Fibroblast of pulmonary artery (primary cell): Measurements from ENCODE around the gene FTO.

Experiments
- DNase-seq: peaks from one replicate; pipeline ENCODE4 v3.0.0-alpha.2; 2010; ENCODE audit warnings: low read depth
- H3K4me3 ChIP-seq: replicated peaks from 2 replicates; pipeline ENCODE4 v1.5.1; 2011; ENCODE audit warnings: low read depth, mild to moderate bottlenecking, control low read depth, low read length, moderate library complexity
- TF ChIP-seq, protein P1 (sequence below): IDR thresholded peaks from 2 replicates; pipeline ENCODE4 v1.5.1; 2011; ENCODE audit warnings: mild to moderate bottlenecking, control low read depth, low read length, inconsistent platforms; ENCODE audit errors: missing control alignments

The FTO gene

GRCh38 chr16:53827741-53828140 lies 123.8 kb downstream of the FTO start:
- DNase-seq: peak; percentile 11
- TF ChIP-seq, protein P1, sequence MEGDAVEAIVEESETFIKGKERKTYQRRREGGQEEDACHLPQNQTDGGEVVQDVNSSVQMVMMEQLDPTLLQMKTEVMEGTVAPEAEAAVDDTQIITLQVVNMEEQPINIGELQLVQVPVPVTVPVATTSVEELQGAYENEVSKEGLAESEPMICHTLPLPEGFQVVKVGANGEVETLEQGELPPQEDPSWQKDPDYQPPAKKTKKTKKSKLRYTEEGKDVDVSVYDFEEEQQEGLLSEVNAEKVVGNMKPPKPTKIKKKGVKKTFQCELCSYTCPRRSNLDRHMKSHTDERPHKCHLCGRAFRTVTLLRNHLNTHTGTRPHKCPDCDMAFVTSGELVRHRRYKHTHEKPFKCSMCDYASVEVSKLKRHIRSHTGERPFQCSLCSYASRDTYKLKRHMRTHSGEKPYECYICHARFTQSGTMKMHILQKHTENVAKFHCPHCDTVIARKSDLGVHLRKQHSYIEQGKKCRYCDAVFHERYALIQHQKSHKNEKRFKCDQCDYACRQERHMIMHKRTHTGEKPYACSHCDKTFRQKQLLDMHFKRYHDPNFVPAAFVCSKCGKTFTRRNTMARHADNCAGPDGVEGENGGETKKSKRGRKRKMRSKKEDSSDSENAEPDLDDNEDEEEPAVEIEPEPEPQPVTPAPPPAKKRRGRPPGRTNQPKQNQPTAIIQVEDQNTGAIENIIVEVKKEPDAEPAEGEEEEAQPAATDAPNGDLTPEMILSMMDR: no peak
- H3K4me3 ChIP-seq: no peak overlapping the region

DNA sequence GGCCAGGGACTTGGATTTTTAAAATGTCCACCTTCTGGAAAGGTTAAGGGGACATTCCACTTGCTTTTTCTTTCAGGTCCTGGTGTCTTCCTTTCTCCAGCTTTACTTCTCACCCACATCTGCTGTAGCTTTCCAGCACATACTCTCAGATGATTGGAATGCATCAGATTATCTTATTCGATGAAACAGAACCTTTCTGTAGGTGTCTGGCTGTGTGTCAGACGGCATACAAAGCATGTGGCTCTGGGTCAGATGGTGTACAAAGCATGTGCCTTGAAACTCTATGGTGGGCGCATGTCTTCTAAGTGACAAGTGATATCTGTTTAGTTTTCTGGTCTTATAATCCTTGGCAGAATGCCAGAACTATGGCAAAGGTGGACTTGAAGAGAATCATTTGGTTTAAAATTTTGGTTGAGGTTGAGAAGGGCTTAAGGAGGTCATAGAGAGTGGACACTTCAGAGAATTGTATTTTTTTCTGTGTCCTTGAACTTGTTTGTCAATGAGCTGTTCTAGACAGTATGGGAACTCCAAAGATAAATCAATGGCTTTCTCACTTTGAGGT lies 125.3 kb downstream of the FTO start:
- TF ChIP-seq, protein P1: no peak
- H3K4me3 ChIP-seq: no peak overlapping the region
- peak; percentile 18 for DNase-seq

DNA sequence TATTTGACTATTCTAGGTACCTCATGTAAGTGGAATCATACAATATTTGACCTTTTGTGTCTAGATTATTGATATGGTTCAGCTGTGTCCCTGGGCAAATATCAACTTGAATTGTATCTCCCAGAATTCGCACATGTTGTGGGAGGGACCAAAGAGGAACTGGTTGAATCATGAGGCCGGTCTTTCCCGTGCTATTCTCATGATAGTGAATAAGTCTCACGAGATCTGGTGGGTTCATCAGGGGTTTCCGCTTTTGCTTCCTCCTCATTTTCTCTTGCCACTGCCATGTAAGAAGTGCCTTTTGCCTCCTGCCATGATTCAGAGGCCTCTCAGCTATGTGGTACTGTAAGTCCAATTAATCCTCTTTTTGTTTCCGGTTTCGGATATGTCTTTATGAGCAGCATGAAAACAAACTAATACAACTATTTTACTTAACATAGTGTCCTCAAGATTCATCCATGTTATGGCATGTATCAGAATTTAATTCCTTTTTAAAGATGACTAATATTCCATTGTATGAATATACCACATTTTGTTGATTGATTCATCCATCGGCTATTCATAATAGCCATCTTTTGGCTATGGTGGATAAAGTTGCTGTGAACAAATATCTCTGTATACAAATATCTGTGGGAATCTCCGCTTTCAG lies 129.1 kb downstream of the FTO start:
- TF ChIP-seq, protein P1: no peak
- no peak overlapping the region for H3K4me3 ChIP-seq
- DNase-seq: no peak

DNA sequence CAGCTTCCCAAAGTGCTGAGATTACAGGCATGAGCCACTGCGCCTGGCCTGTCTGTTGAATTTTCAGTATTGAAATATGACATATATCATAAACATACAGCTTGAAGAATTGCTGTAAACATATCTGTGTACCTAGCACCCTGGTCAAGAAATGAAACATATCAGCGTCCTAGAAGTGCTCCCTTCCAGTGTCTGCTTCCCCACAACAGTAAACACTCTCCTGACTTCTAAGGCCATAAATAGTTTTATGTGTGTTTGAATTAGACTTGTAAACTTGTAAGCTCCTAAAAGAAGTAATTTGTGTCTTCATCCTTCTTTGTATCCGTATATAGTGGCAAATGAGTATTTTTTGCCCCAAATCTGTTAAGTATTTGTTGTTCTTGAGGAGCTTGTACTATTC lies 132.2 kb downstream of the FTO start:
- no peak overlapping the region for H3K4me3 ChIP-seq
- TF ChIP-seq, protein P1: no peak
- no peak for DNase-seq

DNA sequence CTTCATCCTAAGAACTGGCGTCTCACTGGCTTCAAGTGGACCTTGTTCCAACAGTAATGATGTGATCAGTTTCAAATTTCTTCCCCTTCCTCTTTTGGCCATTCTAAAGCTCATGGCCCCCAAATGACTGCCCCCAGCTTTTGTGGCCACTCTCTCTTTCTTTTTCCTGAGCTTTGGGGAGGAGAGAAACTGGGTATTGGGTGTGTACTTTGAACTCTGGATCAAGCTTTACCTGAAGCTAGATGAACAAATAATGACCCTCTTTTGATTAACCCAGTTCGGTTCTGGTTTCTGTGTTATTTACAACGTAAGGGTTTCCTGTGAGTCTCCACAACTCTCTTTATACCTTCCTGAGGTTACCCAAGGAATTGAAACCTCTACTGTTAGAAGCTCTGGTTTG lies 132.7 kb downstream of the FTO start:
- no peak overlapping the region for H3K4me3 ChIP-seq
- TF ChIP-seq, protein P1: no peak
- DNase-seq: no peak

DNA sequence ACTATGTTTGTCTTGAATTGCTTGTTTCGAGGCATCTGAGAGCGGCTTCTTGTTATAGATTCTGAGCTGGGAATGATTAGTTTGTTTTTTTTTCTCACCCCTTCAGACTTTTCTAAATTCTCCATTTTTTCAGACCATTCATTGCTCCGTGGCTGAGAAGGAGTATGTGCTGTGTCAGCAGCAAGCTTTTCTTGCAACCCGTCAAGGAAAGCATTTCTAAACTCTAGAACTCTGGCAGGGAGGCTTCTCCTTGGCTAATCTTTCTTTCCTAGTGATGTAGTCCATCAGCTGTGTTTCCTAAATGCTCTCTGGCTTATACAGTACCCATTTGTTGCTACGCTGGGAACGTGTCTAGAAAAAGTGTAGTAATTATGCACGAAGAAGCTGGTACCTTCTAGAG lies 133.5 kb downstream of the FTO start:
- peak; percentile 31 for DNase-seq
- no peak overlapping the region for H3K4me3 ChIP-seq
- TF ChIP-seq, protein P1: no peak

DNA sequence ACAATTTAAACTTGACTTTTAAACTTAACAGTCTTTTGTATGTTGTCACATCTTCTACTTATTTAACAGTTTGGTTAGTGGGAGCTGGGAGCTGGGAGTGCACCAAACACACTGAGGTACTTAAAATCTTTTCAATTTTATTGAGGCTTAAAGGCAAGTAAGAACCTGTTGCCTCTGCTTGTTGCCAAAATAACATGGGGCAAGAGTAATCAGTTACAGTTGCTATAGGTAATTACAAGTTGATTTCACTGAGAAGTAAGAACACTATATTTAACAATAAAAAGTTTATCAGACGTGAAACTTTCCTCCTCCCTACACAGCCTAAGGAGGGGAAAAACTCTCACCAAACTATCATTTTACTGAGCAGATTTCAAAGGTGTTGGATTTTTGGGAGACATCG lies 135.2 kb downstream of the FTO start:
- TF ChIP-seq, protein P1: no peak
- no peak for DNase-seq

More for the DNA sequence above, 135.2 kb downstream of the FTO start:
- no peak overlapping the region for H3K4me3 ChIP-seq
